ENCODE measurements around the gene PGR. TPM values are rescaled to one million over a fixed set of nuclear protein-coding genes. Genes with fewer than 3 reads are reported as not detected.
A peak's percentile ranks its signal among the peaks of the same experiment; 100 is the strongest.

PGR gene
- 0.10 and 1.1 TPM in 2 replicates for total RNA-seq (2014; rRNA removed; shearing (Covaris generic))

GRCh38 chr11:101129203-101129943 is at the start of gene PGR:
PGR (minus strand) TSS chr11:101129813; CDS start chr11:101129070, 743 bp downstream.
- DNase-seq (ENCODE audit: low spot score): peak; percentile 8

DNA sequence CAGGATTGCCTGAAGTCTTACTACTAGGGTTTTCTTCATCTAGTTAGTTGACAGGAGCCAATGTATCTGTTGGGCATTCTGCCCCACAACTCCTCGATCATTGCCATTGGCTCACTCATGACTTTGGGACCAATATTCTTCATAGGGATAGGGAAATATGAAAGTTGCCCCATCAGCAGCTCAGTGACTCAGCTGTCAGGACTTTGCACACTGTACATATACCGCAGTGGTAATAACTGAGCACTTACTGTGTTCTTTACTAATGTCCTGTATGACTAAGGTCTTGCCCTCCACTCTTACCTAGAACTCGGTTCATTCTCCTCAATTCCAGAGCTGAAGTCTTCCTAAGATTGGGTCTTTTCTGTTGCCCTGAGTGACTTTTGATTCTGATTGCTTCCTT is 46.8 kb upstream of the PGR start:
- no peak for DNase-seq (ENCODE audit: low spot score)

DNA sequence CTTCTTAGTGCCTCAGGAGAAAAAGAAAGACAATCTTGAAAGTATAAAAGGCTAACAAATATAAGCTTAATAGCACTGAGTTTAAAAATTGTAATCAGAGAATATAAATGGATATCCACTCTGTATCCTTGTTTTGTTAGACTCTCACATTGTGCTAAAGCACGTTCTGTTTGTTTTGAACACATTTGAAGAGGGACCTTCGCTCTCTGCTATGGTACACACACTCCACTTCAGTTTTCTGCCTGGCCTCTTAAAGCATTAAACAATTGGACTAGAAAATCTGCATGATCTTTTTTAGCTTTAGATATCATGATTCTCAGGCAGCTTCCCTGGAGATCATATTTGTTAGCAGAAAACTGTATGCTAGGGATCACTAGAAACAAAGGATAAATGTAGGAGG is 40.3 kb upstream of the PGR start:
- DNase-seq (ENCODE audit: low spot score): no peak

- DNase-seq (ENCODE audit: low spot score): no peak
These were observed 36.4 kb upstream of the PGR start for GRCh38 chr11:101166038-101166437.

GRCh38 chr11:101158119-101158518 is 28.5 kb upstream of the PGR start:
- no peak for DNase-seq (ENCODE audit: low spot score)

GRCh38 chr11:101138245-101138930 is 8.8 kb upstream of the PGR start:
- DNase-seq (ENCODE audit: low spot score): no peak

DNA sequence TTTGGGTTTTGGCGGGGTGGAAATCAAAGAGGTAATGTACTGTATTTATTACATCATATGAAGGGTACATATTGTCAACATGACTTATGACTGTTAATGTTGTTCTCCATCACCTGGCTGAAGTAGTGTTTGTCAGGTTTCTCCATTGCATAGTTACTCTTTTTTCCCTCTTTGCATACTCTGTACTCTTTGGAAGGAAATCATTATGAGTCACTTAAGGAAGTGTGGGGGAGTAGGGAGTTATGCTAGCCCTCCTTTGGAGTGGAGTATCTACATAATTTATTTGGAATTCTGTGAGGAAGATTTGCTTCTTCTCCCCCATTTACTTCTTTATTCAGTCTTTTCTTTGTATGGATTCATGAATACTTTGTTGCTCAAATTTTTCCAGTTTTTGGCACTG is 3.6 kb upstream of the PGR start:
- no peak for DNase-seq (ENCODE audit: low spot score)

DNA sequence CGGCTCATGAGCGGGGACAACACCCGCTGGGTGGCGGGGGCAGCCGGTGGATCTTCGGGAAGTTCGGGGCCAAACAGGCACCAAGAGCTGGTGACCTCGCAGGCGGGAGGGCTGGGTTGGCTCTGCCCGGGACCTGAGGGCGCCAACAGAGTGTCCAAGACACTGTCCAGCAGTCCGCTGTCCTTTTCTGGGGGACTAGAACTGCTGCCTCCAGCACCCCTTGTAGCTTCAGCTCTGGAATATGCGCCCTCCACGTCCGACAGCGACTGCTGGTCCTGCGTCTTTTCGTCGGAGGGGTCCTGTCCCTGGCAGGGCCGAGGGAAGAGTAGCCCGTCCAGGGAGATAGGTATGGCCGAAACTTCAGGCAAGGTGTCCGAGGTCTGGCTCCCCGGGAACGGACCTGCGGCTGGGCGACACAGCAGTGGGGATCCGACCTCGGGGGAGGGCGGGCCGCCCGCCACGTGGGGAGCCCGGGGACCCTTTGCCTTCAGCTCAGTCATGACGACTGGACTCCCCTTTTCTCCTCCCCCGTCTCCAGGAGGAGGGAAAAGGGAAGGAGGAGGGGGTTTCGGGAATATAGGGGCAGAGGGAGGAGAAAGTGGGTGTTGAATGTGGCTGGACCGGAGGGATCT is 926 bp downstream of the PGR start:
- no peak for DNase-seq (ENCODE audit: low spot score)

DNA sequence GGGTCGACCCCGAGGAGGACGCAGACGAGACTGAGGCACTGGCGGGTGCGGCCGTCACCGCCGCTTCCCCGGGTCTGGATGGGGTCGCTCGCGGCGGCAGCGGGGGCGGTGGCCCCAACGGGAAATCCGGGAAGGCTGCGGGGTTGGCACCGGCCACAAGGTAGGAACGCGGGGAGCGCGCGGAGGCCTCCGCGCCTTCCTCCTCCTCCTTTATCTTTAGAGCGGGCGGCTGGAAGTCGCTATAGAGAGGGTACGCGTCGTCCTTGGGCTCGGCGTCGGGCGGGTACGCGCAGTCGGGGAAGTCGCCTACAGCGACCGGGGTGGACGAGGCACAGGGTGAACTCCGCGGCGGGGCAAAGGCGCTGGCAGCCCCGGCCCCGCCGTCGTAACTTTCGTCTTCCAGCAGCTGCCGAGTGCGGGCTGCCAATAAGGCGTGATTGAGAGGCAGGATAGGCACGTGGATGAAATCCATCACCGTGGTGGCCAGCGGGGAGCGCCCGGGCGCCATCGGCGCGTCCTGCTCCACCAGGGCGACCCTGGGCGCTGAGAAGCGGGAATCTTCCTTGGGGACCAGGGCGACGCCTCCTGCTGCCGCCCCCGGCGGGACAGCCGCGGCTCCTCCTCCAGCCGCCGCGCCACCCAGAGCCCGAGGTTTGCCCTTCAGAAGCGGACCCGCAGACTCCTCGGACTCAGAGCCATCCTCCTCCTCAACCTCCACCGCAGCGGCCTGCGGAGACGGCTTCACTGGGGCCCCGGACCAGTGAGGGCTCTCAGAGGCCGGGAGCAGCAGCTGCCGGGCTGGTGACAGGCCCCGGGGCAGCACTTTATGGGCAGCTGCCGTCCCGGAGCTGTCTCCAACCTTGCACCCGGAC is 1.7 kb downstream of the PGR start:
- no peak for DNase-seq (ENCODE audit: low spot score)

DNA sequence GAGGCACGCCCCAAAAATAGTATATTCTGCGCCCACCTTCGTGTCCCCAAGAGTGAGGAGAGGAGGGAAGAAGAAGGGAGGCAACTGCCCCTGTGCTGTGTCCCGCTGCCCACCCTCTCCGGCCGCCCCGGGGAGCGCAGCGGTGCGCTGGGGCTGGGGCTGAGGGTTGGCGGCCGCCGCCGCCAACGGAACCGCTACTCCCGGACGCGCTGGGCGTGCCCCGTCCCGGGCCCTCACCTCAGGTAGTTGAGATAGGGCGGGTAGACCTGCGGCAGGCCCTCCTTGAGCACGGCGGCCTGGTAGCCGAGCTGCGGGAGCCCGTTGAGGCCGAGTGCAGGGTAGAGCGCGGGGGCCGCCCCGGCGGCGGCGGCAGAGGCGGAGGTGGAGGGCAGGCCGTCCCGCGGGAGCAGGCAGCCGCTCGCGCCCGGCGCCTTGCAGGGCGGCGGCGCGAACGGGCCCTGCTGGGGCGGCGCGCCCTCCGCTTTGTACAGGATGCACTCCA is 2.4 kb downstream of the PGR start:
- DNase-seq (ENCODE audit: low spot score): no peak

GRCh38 chr11:101126551-101127196 is 2.9 kb downstream of the PGR start:
- peak; percentile 19 for DNase-seq (ENCODE audit: low spot score)

DNA sequence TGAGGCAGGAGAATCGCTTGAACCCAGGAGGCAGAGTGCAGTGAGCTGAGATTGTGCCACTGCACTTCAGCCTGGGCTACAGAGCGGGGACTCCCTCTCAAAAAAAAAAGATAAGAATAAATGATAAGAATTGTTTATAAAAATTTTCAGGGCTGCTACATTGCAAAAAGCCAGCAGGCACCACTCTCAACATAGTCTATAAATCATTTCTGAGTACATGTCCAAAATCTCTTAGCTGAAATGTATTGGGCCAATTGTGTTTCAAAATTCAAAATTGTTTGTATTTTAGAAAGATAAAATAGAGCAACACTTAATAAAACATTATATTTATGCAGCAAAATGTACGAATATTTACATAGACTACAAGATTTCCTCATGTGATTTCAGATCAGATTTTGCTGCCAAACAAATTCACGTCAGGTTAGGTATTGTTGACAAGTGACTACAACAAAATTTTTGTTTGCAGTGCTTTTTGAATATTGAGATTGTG is 13.9 kb downstream of the PGR start:
- no peak for DNase-seq (ENCODE audit: low spot score)

- DNase-seq (ENCODE audit: low spot score): no peak
These were observed 16.1 kb downstream of the PGR start for GRCh38 chr11:101113540-101113939.

DNA sequence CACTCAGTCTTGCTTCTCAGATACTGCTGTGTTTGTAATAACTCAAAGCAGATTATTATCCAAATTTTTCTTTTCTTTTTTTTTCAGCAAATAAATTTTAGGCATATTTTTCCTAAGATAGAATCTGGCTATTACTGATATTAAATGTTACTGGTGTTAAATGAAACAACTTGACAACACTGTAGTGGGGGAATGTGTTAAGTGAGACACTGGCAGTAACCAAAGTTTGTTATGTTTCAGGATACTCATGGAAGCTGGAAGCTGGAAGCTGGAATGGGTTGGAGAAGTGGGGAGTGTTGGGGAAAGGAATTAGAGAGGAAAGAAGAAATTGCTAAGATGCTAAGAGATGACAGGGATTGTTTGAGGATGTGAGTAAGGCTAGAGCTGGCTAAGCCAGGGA is 24.9 kb downstream of the PGR start:
- DNase-seq (ENCODE audit: low spot score): no peak

GRCh38 chr11:101103433-101103832 is 26.2 kb downstream of the PGR start:
- DNase-seq (ENCODE audit: low spot score): no peak

GRCh38 chr11:101100601-101101000 is 29.0 kb downstream of the PGR start:
- DNase-seq (ENCODE audit: low spot score): no peak

GRCh38 chr11:101096036-101096704 is 33.4 kb downstream of the PGR start:
- peak; percentile 16 for DNase-seq (ENCODE audit: low spot score)

- no peak for DNase-seq (ENCODE audit: low spot score)
These were observed 37.8 kb downstream of the PGR start for GRCh38 chr11:101091781-101092180.

DNA sequence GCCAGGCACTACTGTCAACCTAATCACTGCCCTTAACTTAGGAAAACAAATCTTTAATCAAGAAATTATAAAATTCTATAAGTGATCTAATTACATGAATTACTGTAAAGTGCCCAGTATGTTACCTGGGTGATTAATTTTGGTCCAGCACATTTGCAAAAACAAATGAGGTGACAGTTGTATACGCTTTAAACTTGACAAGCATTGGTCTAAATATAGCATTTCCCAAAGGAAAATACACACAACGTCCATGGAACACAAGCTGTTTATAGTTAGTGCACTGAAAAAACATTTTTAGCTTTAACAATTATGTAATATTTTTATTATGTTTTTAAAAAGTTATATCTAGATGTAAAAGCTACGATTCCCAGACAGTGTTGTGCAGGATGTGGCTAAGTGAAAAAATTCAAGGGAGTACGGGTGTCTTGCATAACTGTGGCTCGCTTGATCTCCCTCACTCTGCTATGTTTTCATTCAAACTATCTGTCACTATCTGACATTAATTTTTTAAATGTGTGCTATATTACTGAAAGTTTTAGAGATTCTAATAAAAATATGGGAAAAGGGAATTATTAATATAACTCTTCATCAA is 38.8 kb downstream of the PGR start:
- DNase-seq (ENCODE audit: low spot score): no peak

GRCh38 chr11:101083335-101083734 is 46.3 kb downstream of the PGR start:
- no peak for DNase-seq (ENCODE audit: low spot score)

Data from H4 (cell line).